Stromal cell of bone marrow (primary cell): ENCODE results near the gene SLC35F3.

ENCODE experiments used
- DNase-seq: peaks from one replicate; pipeline ENCODE4 v3.0.0-alpha.2; 2012; ENCODE audit warnings: low read depth

The SLC35F3 gene

GRCh38 chr1:233912447-233912846 lies 8.0 kb downstream of the SLC35F3 start:
- DNase-seq, result no peak

- no peak for DNase-seq
These were observed 8.4 kb downstream of the SLC35F3 start for GRCh38 chr1:233912909-233913308.

GRCh38 chr1:233916706-233917105 lies 12.2 kb downstream of the SLC35F3 start:
- no peak for DNase-seq

- no peak for DNase-seq
These were observed 15.3 kb downstream of the SLC35F3 start for GRCh38 chr1:233919786-233920185.

GRCh38 chr1:233928123-233928522 lies 23.6 kb downstream of the SLC35F3 start:
- DNase-seq, result no peak

GRCh38 chr1:233933339-233933738 lies 28.9 kb downstream of the SLC35F3 start:
- no peak for DNase-seq

- no peak for DNase-seq
These were observed 30.9 kb downstream of the SLC35F3 start for GRCh38 chr1:233935297-233935868.

- DNase-seq, result no peak
These were observed 31.9 kb downstream of the SLC35F3 start for GRCh38 chr1:233936422-233936821.

- DNase-seq, result no peak
These were observed 32.4 kb downstream of the SLC35F3 start for GRCh38 chr1:233936842-233937241.

- DNase-seq, result no peak
These were observed 34.0 kb downstream of the SLC35F3 start for GRCh38 chr1:233938476-233938875.

- DNase-seq, result no peak
These were observed 35.0 kb downstream of the SLC35F3 start for GRCh38 chr1:233939451-233939850.

- DNase-seq, result no peak
These were observed 36.4 kb downstream of the SLC35F3 start for GRCh38 chr1:233940908-233941307.

- DNase-seq, result no peak
These were observed 40.1 kb downstream of the SLC35F3 start for GRCh38 chr1:233944601-233945000.

- DNase-seq, result no peak
These were observed 41.1 kb downstream of the SLC35F3 start for GRCh38 chr1:233945573-233945972.

GRCh38 chr1:233945979-233946378 lies 41.5 kb downstream of the SLC35F3 start:
- DNase-seq, result no peak

- DNase-seq, result no peak
These were observed 42.2 kb downstream of the SLC35F3 start for GRCh38 chr1:233946724-233947123.

GRCh38 chr1:233951804-233952203 lies 47.3 kb downstream of the SLC35F3 start:
- no peak for DNase-seq

GRCh38 chr1:233957691-233958090 lies 53.2 kb downstream of the SLC35F3 start:
- DNase-seq, result no peak

- no peak for DNase-seq
These were observed 54.6 kb downstream of the SLC35F3 start for GRCh38 chr1:233959102-233959501.

GRCh38 chr1:233959971-233960370 lies 55.5 kb downstream of the SLC35F3 start:
- no peak for DNase-seq

GRCh38 chr1:233960386-233960785 lies 55.9 kb downstream of the SLC35F3 start:
- DNase-seq, result no peak

GRCh38 chr1:233962878-233963277 lies 58.4 kb downstream of the SLC35F3 start:
- DNase-seq, result no peak

GRCh38 chr1:233965856-233966255 lies 61.4 kb downstream of the SLC35F3 start:
- no peak for DNase-seq

- DNase-seq, result no peak
These were observed 67.3 kb downstream of the SLC35F3 start for GRCh38 chr1:233971753-233972152.

GRCh38 chr1:233972563-233972950 lies 68.1 kb downstream of the SLC35F3 start:
- DNase-seq, result no peak
